Keratinocyte (primary cell): ENCODE data around the gene ABTB1.

Source experiments
- EZH2 ChIP-seq: IDR thresholded peaks from one replicate; pipeline ENCODE4 v1.6.1; 2012; ENCODE audit warnings: inconsistent platforms, mild to moderate bottlenecking, low read length, moderate library complexity
- TF ChIP-seq, protein P1 (sequence below), 3 experiments: IDR thresholded peaks in 1 of 3; conservative IDR thresholded peaks in 1 of 3; optimal IDR thresholded peaks in 1 of 3; 2 replicates in 2 of 3; 3 replicates in 1 of 3; pipeline versions ENCODE3 to v1.5.1; 2011; ENCODE audit warnings: low read length in 3 of 3, mild to moderate bottlenecking in 3 of 3, moderate library complexity in 2 of 3, control low read depth in 1 of 3, inconsistent platforms in 1 of 3; ENCODE audit not compliant: insufficient read depth in 2 of 3; ENCODE audit errors: extremely low read depth in 1 of 3

DNA sequence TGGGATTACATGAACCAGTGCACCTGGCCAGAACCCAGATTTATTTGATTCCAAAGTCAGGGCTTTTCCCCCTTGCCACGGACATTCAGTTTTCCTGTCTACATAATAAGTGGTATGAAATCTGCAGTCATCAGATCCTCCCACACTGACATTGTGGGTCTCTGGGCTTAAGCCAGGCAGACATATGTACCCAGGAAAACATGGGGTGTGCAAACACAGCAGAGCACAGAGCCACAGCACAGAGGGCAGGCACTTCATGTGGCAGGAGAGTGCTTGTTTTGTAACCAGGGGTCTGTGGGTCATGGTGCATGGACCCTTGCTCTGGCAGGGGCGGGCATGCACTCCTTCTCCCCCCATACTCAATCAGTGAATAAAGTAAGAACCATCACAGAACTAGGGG, 6.1 kb upstream of the ABTB1 start:
- TF ChIP-seq, protein P1, sequence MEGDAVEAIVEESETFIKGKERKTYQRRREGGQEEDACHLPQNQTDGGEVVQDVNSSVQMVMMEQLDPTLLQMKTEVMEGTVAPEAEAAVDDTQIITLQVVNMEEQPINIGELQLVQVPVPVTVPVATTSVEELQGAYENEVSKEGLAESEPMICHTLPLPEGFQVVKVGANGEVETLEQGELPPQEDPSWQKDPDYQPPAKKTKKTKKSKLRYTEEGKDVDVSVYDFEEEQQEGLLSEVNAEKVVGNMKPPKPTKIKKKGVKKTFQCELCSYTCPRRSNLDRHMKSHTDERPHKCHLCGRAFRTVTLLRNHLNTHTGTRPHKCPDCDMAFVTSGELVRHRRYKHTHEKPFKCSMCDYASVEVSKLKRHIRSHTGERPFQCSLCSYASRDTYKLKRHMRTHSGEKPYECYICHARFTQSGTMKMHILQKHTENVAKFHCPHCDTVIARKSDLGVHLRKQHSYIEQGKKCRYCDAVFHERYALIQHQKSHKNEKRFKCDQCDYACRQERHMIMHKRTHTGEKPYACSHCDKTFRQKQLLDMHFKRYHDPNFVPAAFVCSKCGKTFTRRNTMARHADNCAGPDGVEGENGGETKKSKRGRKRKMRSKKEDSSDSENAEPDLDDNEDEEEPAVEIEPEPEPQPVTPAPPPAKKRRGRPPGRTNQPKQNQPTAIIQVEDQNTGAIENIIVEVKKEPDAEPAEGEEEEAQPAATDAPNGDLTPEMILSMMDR (optimal IDR thresholded peaks at IDR 0.05 in 1 of 3, IDR thresholded peaks at IDR 0.05 in 1 of 3, conservative IDR thresholded peaks at IDR 0.05 in 1 of 3; ENCODE audit: extremely low read depth in 1 of 3, insufficient read depth in 2 of 3, low read length in 3 of 3): no peak
- no peak for TF ChIP-seq EZH2
